HCT116 (cell line): Measurements from ENCODE around the gene QKI.

Experiments
- POLR2A ChIP-seq: IDR thresholded peaks from 2 replicates; pipeline ENCODE4 v1.7.0; 2011; ENCODE audit warnings: borderline replicate concordance; ENCODE audit not compliant: insufficient read depth, insufficient read length; ENCODE audit errors: extremely low read depth
- ZNF274 ChIP-seq: fragments of 200-500 bp; sonication (Bioruptor generic); IDR thresholded peaks from 2 replicates; pipeline ENCODE4 v1.6.1; 2014; ENCODE audit warnings: mild to moderate bottlenecking, low read depth, low read length, inconsistent platforms

GRCh38 chr6:163463795-163464194 lies 49.3 kb downstream of the QKI start:
- TF ChIP-seq ZNF274 (no peak), POLR2A (no peak)
